Lung (tissue), 12 donors: ENCODE data around the gene SLC29A4. TPM values are rescaled to one million over a fixed set of nuclear protein-coding genes. Genes with fewer than 3 reads are reported as not detected.

Experiments
- ATAC-seq: fragments of 200-7000 bp; cut with Tn5 transposase; one replicate; pipeline ENCODE4 v1.9.1; 2020; ENCODE audit warnings: moderate number of reproducible peaks; ENCODE audit not compliant: insufficient read depth, low FRiP score
- DNase-seq, 3 donors: peaks; one replicate each; pipeline ENCODE4 v3.0.0-alpha.2; 2013 to 2017
- H3K27ac ChIP-seq, 2 donors: one replicate each; pipeline ENCODE4 v1.5.1; 2013; ENCODE audit warnings: mild to moderate bottlenecking in 2 of 2, moderate library complexity in 2 of 2, control low read depth in 1 of 2, inconsistent platforms in 1 of 2, low read depth in 1 of 2, low read length in 1 of 2
- H3K27me3 ChIP-seq, 3 donors: one replicate each; pipeline ENCODE4 v1.5.1; 2013; ENCODE audit warnings: low read length in 2 of 3; ENCODE audit not compliant: control insufficient read depth in 3 of 3, insufficient read depth in 3 of 3
- H3K36me3 ChIP-seq, 4 donors: one replicate each; pipeline ENCODE4 v1.5.1; 2013; ENCODE audit warnings: low read length in 4 of 4, mild to moderate bottlenecking in 1 of 4, moderate library complexity in 1 of 4; ENCODE audit not compliant: control insufficient read depth in 4 of 4, insufficient read depth in 4 of 4
- H3K4me1 ChIP-seq, 5 donors: one replicate each; pipeline ENCODE4 v1.5.1; 2013; ENCODE audit warnings: low read length in 5 of 5, mild to moderate bottlenecking in 2 of 5, moderate library complexity in 1 of 5; ENCODE audit not compliant: control insufficient read depth in 5 of 5, insufficient read depth in 5 of 5
- H3K4me3 ChIP-seq: one replicate; pipeline ENCODE4 v1.5.1; 2013; ENCODE audit warnings: mild to moderate bottlenecking, control low read depth, moderate library complexity
- H3K9ac ChIP-seq, 2 donors: one replicate each; pipeline ENCODE4 v1.5.1; 2013; ENCODE audit warnings: low read length in 2 of 2, control low read depth in 1 of 2; ENCODE audit not compliant: insufficient read depth in 1 of 2
- H3K9me3 ChIP-seq, 4 donors: one replicate each; pipeline ENCODE4 v1.5.1; 2013; ENCODE audit warnings: low read length in 3 of 4, mild to moderate bottlenecking in 1 of 4, moderate library complexity in 1 of 4; ENCODE audit not compliant: control insufficient read depth in 4 of 4, insufficient read depth in 3 of 4
- WGBS, 2 donors: extraction: QIAGEN DNeasy Blood & Tissue Kit; methylation state at CpG; one replicate each; pipeline ENCODE4 v1.1.7; 2013; 5-methylcytosine and 5-hydroxymethylcytosine counted together
- polyA plus RNA-seq, 2 donors: library from polyadenylated mRNA; stranded (reverse); fragments of 200-250 nt; gene quantifications; one replicate each; pipeline ENCODE4 v1.2.1, GENCODE V29; 2013
- total RNA-seq, 2 donors: library from RNA; depleted of rRNA in 1 of 2; stranded (reverse); fragments of >200 nt in 1 of 2; gene quantifications; one replicate each; pipeline ENCODE4 v1.2.1, GENCODE V29; 2014 to 2021
- TF ChIP-seq, protein P1 (sequence below): IDR thresholded peaks from 2 replicates; pipeline ENCODE4 v1.5.1; 2012; ENCODE audit warnings: mild to moderate bottlenecking; ENCODE audit errors: control extremely low read depth, extremely low read depth
- donor health status: control.
- donor health status: control.
- donor health status: Bipolar disorder and iron deficiency.
- donor health status: healthy.
- donor health status: DM: yes; HTN: yes; CAD: no.

Gene SLC29A4
- total and polyA plus RNA-seq, 4 donors: 0.87 to 5.7 (median 2.0) TPM

DNA sequence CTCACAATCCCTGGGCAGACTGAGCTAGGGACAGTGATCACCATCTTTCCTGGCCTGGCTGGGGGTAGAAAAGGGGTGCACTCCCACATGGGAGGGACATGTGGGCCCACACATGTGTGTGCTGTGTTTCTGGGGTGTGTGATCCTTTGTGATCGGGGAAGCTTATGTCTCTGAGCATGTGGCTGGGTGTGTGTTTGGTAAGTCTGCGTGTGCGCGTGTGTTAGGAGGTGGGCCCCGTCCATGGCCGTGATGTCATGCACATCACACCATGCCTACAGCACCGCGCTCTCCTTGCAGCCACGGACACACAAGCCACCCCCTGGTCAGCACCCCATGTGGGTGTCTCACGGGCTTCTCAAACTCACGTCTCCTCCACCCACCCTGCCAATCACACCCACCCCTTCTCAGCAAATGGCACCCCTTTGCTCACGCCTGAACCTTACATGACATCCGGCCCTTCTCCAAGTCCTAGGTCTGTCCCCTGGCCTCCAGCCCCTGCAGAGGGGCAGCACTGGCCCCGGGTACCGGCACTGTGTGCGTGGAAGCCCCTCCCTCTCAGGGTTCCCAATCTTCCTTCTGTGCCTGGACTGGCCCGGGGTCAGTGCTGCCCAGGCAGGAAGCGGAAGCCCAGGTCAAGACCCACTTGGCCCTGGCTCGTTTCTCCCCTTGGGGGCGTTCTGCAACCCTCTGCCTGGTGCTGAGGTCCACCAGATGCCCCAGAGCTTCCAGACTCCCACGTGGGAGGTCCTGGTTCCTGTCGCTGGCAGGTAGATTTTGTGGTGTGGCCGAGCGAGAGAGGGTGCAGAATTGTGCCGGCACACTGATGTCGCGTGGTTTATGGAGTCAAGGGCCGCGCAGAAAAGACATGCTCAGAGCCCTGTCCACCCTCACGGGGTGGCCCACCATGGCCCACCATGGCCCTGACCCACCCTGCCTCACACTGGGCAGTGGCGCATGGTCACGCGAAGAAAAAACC, 12.6 kb downstream of the SLC29A4 start:
- ATAC-seq (no peak), DNase-seq (no peak)
- Histone ChIP-seq H3K27me3 (no peaks in the 10 kb centered on the region), H3K9ac (no peak overlapping the region), H3K4me3 (no peak overlapping the region), H3K36me3 (peaks cover 0 to 7% (median 3%) of the 10 kb centered on the region in 4 donors), H3K27ac (no peak overlapping the region), H3K4me1 (peaks cover 0 to 2% (median 0%) of the 10 kb centered on the region in 5 donors), H3K9me3 (peaks cover 0 to 9% (median 0%) of the 10 kb centered on the region in 4 donors)
- TF ChIP-seq, protein P1, sequence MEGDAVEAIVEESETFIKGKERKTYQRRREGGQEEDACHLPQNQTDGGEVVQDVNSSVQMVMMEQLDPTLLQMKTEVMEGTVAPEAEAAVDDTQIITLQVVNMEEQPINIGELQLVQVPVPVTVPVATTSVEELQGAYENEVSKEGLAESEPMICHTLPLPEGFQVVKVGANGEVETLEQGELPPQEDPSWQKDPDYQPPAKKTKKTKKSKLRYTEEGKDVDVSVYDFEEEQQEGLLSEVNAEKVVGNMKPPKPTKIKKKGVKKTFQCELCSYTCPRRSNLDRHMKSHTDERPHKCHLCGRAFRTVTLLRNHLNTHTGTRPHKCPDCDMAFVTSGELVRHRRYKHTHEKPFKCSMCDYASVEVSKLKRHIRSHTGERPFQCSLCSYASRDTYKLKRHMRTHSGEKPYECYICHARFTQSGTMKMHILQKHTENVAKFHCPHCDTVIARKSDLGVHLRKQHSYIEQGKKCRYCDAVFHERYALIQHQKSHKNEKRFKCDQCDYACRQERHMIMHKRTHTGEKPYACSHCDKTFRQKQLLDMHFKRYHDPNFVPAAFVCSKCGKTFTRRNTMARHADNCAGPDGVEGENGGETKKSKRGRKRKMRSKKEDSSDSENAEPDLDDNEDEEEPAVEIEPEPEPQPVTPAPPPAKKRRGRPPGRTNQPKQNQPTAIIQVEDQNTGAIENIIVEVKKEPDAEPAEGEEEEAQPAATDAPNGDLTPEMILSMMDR: no peak
- 78 to 80% methylated on average over 33 of the region's 33 CpGs for WGBS, 2 donors

- 28 to 45% methylated on average over 29 of the region's 29 CpGs for WGBS, 2 donors
- H3K4me1 ChIP-seq: peaks cover 0 to 2% (median 0%) of the 10 kb centered on the region in 5 donors
These were observed 13.4 kb downstream of the SLC29A4 start for GRCh38 chr7:5296015-5296610.

GRCh38 chr7:5296611-5297226, 14.0 kb downstream of the SLC29A4 start:
- H3K9me3 ChIP-seq: peaks cover 0 to 7% (median 0%) of the 10 kb centered on the region in 4 donors
- peaks cover 0 to 7% (median 0%) of the 10 kb centered on the region in 4 donors for H3K36me3 ChIP-seq
- H3K27ac ChIP-seq: no peak overlapping the region
- no peak overlapping the region for H3K4me3 ChIP-seq
- H3K9ac ChIP-seq: no peak overlapping the region
- 25 to 31% methylated on average over 37 to 48 of the region's 48 CpGs for WGBS, 2 donors
- no peak for ATAC-seq
- TF ChIP-seq, protein P1: no peak
- no peaks in the 10 kb centered on the region for H3K27me3 ChIP-seq
- peak in 1 of 3 donors; percentile 47 for DNase-seq
- peaks cover 0 to 2% (median 0%) of the 10 kb centered on the region in 5 donors for H3K4me1 ChIP-seq

More at GRCh38 chr7:5296015-5296610, 13.4 kb downstream of the SLC29A4 start:
- DNase-seq (no peak), ATAC-seq (no peak)
- H3K27me3 ChIP-seq: no peaks in the 10 kb centered on the region
- H3K36me3 ChIP-seq: peaks cover 0 to 7% (median 0%) of the 10 kb centered on the region in 4 donors
- no peak overlapping the region for H3K9ac ChIP-seq
- H3K9me3 ChIP-seq: peaks cover 0 to 7% (median 0%) of the 10 kb centered on the region in 4 donors
- H3K27ac ChIP-seq: no peak overlapping the region
- H3K4me3 ChIP-seq: no peak overlapping the region
- TF ChIP-seq, protein P1: no peak
